Urothelium cell line (cell line): ENCODE data around the gene KCNMB2.
"Not testable (repeated sequence)": the region's sequence is repeated elsewhere in the genome, so short reads cannot be mapped to it uniquely, and the experiment has no call there.

Experiments
- DNase-seq: peaks from one replicate; pipeline ENCODE4 v3.0.0; 2011; ENCODE audit warnings: low spot score, mixed read lengths
- FAIRE-seq: peaks from 2 replicates; lab custom pipeline; 2011; peaks lifted over from hg19 to GRCh38; lab: Jason Lieb, UNC

KCNMB2 gene

GRCh38 chr3:178745861-178746655, 209.8 kb downstream of the KCNMB2 start:
- not testable (repeated sequence) for DNase-seq

GRCh38 chr3:178748874-178749273, 212.6 kb downstream of the KCNMB2 start:
- FAIRE-seq = no peak
- DNase-seq = no peak

More at GRCh38 chr3:178745861-178746655, 209.8 kb downstream of the KCNMB2 start:
- not testable (repeated sequence) for FAIRE-seq

- DNase-seq = no peak
- FAIRE-seq = no peak
Measured at GRCh38 chr3:178749471-178749870, 213.2 kb downstream of the KCNMB2 start.

- no peak for FAIRE-seq
- no peak for DNase-seq
Measured at GRCh38 chr3:178750639-178751300, 214.5 kb downstream of the KCNMB2 start.

- no peak for DNase-seq
- no peak for FAIRE-seq
Measured at GRCh38 chr3:178752843-178753242, 216.6 kb downstream of the KCNMB2 start.

- FAIRE-seq (no peak), DNase-seq (no peak)
Measured at GRCh38 chr3:178754852-178755510, 218.7 kb downstream of the KCNMB2 start.

- no peak for DNase-seq
- FAIRE-seq = no peak
Measured at GRCh38 chr3:178761024-178761423, 224.8 kb downstream of the KCNMB2 start.

- DNase-seq (no peak), FAIRE-seq (no peak)
Measured at GRCh38 chr3:178761461-178761860, 225.2 kb downstream of the KCNMB2 start.

GRCh38 chr3:178762385-178762784, 226.1 kb downstream of the KCNMB2 start:
- FAIRE-seq = no peak

GRCh38 chr3:178765472-178765871, 229.2 kb downstream of the KCNMB2 start:
- DNase-seq (no peak), FAIRE-seq (no peak)

More at GRCh38 chr3:178762385-178762784, 226.1 kb downstream of the KCNMB2 start:
- DNase-seq = no peak

- FAIRE-seq (no peak), DNase-seq (no peak)
Measured at GRCh38 chr3:178767581-178767980, 231.3 kb downstream of the KCNMB2 start.

- FAIRE-seq (no peak), DNase-seq (no peak)
Measured at GRCh38 chr3:178768072-178768864, 232.0 kb downstream of the KCNMB2 start.

- no peak for DNase-seq
- no peak for FAIRE-seq
Measured at GRCh38 chr3:178771511-178771910, 235.3 kb downstream of the KCNMB2 start.

- DNase-seq = no peak
- no peak for FAIRE-seq
Measured at GRCh38 chr3:178772746-178773145, 236.5 kb downstream of the KCNMB2 start.

GRCh38 chr3:178773358-178773757, 237.1 kb downstream of the KCNMB2 start:
- FAIRE-seq = no peak
- no peak for DNase-seq

GRCh38 chr3:178777718-178778411, 241.6 kb downstream of the KCNMB2 start:
- no peak for FAIRE-seq
- DNase-seq = peak; percentile 67

GRCh38 chr3:178778589-178778988, 242.4 kb downstream of the KCNMB2 start:
- no peak for DNase-seq
- FAIRE-seq = no peak

- DNase-seq = no peak
- no peak for FAIRE-seq
Measured at GRCh38 chr3:178785961-178786360, 249.7 kb downstream of the KCNMB2 start.

- DNase-seq = no peak
- FAIRE-seq = no peak
Measured at GRCh38 chr3:178787960-178788359, 251.7 kb downstream of the KCNMB2 start.

- FAIRE-seq = no peak
Measured at GRCh38 chr3:178794711-178795110, 258.5 kb downstream of the KCNMB2 start.

More at GRCh38 chr3:178794711-178795110, 258.5 kb downstream of the KCNMB2 start:
- no peak for DNase-seq
